Epithelial cell of proximal tubule (primary cell): ENCODE results near the gene GALK2. TPM values are rescaled to one million over a fixed set of nuclear protein-coding genes. Genes with fewer than 3 reads are reported as not detected.
"Not testable (repeated sequence)": the region's sequence is repeated elsewhere in the genome, so short reads cannot be mapped to it uniquely, and the experiment has no call there.

ENCODE experiments used
- DNase-seq: peaks from one replicate; pipeline ENCODE4 v3.0.0-alpha.2; 2011; ENCODE audit warnings: low read depth
- H3K4me3 ChIP-seq: 2 replicates; pipeline ENCODE4 v1.5.1; 2011; ENCODE audit warnings: low read depth, mild to moderate bottlenecking, low read length
- total RNA-seq: library from RNA; depleted of rRNA; stranded (reverse); fragments of >200 nt; gene quantifications from 2 replicates; pipeline ENCODE4 v1.2.3, GENCODE V29; 2015
- TF ChIP-seq, protein P1 (sequence below): conservative IDR thresholded peaks from 2 replicates; pipeline ENCODE4 v1.5.1; 2012; ENCODE audit warnings: low read depth, mild to moderate bottlenecking, low read length

The GALK2 gene
- total RNA-seq, 1 donor from 2014 or later = 37.6 TPM

DNA sequence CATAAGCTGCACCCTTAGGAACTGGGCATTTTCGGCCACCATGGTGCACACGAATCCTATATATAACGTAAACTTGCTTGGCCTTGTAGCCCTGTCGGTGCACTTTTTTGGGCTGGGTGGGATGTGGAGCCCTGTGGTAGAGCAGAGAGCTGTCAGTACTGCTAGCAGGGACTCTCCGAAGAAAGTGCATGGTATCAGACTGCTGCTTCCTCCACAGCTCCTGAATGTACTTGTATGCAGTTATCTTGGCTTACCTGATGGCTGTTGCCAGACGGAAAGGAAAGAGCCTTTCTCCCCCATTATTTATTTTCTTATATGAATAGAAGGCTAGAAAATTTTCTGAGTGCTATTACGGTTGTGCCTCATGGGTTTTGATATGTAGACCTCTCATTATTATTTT, 8.4 kb downstream of the GALK2 start:
- DNase-seq = no peak
- TF ChIP-seq, protein P1, sequence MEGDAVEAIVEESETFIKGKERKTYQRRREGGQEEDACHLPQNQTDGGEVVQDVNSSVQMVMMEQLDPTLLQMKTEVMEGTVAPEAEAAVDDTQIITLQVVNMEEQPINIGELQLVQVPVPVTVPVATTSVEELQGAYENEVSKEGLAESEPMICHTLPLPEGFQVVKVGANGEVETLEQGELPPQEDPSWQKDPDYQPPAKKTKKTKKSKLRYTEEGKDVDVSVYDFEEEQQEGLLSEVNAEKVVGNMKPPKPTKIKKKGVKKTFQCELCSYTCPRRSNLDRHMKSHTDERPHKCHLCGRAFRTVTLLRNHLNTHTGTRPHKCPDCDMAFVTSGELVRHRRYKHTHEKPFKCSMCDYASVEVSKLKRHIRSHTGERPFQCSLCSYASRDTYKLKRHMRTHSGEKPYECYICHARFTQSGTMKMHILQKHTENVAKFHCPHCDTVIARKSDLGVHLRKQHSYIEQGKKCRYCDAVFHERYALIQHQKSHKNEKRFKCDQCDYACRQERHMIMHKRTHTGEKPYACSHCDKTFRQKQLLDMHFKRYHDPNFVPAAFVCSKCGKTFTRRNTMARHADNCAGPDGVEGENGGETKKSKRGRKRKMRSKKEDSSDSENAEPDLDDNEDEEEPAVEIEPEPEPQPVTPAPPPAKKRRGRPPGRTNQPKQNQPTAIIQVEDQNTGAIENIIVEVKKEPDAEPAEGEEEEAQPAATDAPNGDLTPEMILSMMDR = no peak
- no peak overlapping the region for H3K4me3 ChIP-seq

DNA sequence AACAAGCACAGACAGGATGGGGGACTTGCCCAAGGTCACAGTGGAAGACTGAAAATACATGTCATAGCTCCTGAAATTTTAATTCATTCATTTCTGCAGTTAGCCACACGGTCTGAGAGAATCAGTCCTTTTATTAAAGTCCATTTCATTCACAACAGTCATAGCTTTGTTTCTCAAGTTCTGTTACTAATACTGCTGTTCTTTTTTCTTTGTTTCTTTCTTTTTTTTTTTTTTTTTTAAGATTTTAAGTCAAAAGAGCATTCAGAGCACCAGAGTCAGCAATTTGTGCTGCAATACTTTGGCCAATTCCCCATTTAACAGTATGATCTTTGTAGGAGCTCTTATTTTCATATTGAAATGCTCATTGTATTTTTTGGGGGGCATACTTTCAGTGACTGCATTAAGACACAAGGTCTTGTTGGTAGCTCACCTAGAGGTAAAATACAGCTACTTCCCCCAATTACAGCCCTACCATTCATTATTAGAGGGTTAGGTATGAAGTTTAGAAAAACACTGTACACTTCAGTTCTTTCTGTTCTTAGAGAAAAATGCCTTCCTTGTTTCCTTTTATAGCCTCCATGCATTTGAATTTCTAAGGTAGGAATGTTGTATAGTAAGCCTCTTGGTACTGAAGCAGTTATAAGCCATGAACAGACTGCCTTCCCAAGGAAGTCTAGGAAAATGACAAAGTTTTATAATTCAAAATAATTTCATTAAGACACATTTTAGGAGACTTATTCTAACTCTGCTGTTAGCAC, 9.6 kb downstream of the GALK2 start:
- H3K4me3 ChIP-seq = no peak overlapping the region
- TF ChIP-seq, protein P1 = no peak
- DNase-seq = no peak

DNA sequence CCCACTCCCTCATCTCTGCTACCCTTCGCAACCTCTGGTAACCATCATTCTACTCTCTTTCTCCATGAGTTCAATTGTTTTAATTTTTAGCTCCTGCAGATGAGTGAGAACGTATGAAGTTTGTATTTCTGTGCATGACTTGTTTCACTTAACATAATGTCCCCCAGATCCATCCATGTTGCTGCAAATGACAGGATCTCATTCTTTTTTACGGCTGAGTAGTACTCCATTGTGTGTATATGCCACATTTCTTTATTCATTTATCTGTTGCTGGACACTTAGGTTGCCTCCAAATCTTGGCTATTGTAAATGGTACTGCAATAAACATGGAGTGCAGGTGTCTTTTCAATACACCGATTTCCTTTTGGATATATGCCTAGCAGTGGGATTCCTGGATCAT, 12.1 kb downstream of the GALK2 start:
- TF ChIP-seq, protein P1 = no peak
- no peak for DNase-seq

DNA sequence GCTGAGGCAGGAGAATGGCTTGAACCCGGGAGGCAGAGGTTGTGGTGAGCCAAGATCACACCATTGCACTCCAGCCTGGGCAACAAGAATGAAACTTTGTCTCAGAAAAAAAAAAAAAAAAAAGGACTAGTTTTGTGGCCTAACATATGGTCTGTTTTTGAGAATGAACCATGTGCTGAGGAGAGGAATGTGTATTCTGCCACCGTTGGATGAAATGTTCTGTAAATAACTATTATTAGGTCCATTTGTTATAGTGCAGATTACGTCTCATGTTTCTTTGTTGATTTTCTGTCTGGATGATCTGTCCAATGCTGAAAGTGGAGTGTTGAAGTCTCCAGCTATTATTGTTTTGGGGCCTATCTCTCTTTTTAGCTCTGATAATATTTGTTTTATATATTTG, 13.7 kb downstream of the GALK2 start:
- not testable (repeated sequence) for DNase-seq, H3K4me3 ChIP-seq

More for the DNA sequence above, 12.1 kb downstream of the GALK2 start:
- no peak overlapping the region for H3K4me3 ChIP-seq

GRCh38 chr15:49185473-49185872, 15.4 kb downstream of the GALK2 start:
- TF ChIP-seq, protein P1 = no peak
- H3K4me3 ChIP-seq = no peak overlapping the region
- DNase-seq = no peak

DNA sequence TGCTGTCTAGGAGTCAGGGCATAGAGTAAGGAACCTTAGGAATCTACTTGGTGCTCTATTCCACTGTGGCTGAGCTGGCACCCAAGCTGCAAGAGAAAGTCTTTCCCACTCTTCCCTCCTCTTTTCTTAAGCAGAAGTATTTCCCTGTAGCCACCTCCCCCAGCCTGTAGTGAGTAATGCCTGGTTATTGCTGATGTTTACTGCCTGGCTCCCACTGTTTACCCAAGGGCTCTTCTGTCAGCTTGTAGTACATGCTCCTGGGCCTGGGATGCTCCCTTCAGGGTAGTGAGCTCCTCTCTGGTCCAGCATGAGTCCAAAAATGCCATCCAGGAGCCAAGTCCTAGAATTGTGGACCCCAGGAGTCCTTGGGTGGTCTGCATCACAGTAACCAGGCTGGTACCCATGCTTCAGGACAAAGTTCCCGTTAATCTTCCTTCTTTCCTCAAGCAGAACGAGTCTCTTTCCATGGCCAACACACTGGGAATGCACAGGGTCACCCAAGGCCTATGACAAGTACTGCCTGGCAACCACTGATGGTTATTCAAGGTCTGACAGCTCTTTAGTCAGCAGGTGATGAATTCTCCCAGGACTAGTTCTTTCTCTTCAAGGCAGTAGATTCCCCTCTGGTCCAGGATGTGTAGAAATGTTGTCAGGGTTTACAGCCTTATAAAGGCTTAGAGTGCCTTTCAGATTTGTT, 17.6 kb downstream of the GALK2 start:
- TF ChIP-seq, protein P1 = no peak
- no peak overlapping the region for H3K4me3 ChIP-seq
- DNase-seq = peak; percentile 32

DNA sequence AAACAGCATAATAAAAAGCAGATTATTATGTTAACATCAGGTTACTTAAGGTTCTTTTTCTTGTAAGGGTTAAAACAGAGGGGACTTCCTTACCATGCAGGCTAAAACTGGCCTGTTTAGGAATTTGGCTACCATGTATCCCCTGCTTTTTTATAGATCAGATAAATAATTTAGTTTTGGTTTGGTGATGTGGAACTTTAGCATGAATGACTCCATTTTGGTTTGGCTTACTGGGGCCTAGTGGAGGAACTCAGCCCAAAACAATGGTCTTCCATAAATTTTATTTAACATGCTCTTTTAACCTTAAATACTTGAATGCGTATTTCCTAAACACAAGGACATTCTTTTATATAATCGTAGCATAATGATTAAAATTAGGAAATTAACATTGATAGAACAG, 18.9 kb downstream of the GALK2 start:
- no peak overlapping the region for H3K4me3 ChIP-seq
- TF ChIP-seq, protein P1 = no peak
- no peak for DNase-seq
